HG03025 (cell line): ENCODE data around the gene KCNG1.
"Not testable (repeated sequence)": the region's sequence is repeated elsewhere in the genome, so short reads cannot be mapped to it uniquely, and the experiment has no call there.

Experiments
- ATAC-seq: cut with Tn5 transposase; IDR thresholded peaks from one replicate; pipeline ENCODE4 v1.9.1; 2021; ENCODE audit warnings: mild to moderate bottlenecking, moderate library complexity; ENCODE audit not compliant: unreplicated experiment, low FRiP score

The KCNG1 gene

GRCh38 chr20:50992733-50993457, 30.0 kb downstream of the KCNG1 start:
- no peak for ATAC-seq

DNA sequence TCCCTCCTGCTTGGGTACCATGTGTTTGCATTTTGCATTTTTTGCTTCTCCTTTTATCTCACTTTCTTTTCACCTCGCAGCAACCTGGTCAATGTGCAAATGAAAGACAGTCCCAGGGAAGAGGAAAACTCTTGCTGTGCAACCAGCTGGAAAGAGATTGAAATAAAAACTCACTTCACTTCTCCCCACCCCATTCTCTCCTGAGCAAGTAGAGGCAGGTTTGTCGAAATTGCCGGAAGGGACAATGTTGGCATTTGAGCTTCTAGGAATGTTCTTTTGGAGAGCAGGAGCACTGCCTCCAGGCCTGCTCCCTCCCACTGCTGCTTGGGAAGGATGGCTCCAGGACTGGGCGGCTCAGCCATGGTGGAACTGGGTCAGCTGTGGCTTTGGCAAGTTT, 30.6 kb downstream of the KCNG1 start:
- ATAC-seq, result no peak

DNA sequence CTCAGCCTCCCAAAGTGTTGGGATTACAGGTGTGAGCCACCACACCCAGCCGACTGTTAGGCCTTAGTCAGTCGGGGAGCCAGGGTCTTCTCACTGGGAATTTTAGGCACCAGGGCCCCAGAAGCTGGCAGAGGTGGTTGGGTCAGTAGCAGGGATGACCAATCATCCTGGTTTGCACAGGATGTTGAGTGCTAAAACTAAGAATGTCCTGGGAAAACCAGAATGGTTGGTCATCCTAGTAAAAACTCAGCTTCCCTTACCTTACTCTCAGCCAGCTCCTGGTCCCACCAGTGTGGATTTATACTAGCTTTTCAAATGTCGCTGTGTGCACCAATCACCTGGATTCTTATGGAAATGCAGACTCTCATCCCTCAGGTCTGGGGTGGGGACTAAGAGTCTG, 31.8 kb downstream of the KCNG1 start:
- ATAC-seq, result no peak

- ATAC-seq, result no peak
These were observed 35.3 kb downstream of the KCNG1 start for GRCh38 chr20:50987493-50988210.

- ATAC-seq, result no peak
These were observed 39.6 kb downstream of the KCNG1 start for GRCh38 chr20:50983321-50983720.

DNA sequence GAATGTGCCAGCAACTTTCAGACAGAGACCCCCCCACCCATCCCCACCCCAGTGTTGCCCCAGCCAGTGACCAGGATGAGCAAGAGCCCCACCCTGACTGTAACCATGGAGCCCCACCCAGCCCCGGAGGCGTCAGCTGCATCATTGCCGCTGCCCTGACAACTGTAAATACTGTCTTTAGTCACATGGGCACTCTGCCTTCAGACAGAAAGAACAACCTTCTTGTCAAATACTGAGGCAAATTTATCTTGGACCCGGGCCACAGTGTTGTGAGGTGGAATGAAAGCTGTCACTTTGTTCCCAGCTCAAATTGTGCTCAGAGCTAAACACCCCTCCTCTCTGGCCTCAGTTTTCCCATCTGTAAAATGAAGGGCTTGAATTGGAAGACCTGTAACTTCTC, 40.5 kb downstream of the KCNG1 start:
- no peak for ATAC-seq

DNA sequence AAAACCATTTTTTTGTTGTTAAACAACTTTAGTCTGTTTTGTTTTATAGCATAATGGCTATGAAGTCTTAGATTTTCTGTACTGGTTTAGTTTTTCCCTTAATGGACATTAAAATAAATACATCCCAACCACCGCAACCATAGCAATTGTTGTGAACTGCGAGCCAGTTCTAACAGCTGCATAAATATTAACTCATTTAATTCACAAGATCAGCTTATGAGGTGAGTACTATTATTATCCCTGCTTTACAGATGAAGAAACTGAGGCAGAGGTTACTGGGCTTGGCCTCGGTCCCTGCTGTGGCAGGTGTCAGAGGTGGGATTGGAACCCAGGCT, 41.2 kb downstream of the KCNG1 start:
- no peak for ATAC-seq

GRCh38 chr20:50980851-50981713, 41.8 kb downstream of the KCNG1 start:
- no peak for ATAC-seq

- no peak for ATAC-seq
These were observed 42.7 kb downstream of the KCNG1 start for GRCh38 chr20:50980071-50980681.

GRCh38 chr20:50978533-50978932, 44.4 kb downstream of the KCNG1 start:
- ATAC-seq, result not testable (repeated sequence)

DNA sequence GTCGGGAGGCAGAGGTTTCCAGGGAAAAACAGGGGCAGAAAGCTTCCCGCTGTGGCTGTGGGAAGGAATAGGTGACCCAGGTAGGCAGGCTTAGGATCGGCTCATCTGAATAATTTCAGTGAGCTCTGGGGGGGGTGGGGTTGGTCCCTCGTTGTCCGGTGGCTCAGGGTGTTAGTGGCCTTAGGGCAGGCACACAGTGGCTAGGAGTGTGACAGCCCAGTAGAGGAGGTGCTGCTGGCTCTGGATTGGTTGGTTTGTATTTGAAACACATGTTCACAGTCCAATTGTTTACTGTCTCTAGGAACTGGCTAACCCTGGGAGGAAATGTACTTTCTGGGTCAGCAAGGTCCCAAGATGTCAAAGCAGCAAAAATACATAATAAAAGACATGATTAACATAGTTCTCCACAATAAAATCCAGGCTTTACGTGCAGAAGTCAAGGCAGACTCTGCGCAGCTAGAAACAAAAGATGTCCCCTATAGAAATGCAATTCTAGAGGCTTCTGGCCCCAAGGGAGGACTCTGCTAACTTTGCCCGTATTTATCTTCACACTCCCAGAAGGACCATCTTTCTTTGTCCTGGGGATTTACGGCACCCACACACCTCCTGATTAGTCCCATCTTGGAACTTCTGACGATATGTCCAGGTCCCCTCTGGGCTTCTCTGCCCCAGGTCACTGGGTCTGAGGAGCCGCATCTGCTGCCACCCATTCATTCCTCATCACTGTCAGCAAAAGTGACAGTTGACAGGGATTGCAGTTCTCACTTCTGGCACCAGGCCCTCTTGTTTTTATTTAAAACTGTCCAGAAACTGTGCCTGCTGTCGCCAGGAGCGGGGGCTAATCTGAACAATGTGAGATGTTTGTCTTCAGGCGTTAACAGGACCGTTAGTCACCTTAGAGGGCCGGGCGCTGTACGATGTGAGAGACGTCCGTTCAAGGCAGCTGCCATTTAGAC, 45.6 kb downstream of the KCNG1 start:
- no peak for ATAC-seq

DNA sequence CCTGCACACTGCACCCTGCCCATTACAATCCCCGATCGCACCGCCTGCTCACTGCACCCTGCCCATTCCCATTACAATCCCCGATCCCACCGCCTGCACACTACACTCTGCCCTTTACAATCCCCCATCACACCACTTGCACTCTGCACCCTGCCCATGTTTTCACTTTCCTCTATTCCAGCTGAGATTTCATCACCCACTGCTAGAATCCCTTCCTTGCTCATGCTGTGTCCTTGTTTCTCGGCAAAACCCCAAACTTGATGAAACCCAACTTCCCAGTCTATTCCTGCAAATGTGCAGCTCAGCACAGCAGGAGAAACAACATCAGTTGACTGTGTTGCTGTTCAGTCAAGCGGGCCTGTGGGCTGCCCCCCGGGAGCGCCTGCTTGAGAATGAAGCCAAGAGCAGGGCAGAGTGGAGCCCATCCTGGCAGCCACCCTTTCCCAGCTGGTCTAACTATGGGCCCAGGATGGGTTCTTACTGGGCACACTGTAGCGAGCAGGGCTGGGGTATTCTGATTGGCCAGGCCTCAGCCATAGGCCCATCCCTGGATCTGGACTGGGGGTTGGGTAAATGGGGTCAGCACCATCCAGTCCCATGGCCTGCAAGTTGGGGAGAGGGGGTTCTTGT, 47.1 kb downstream of the KCNG1 start:
- no peak for ATAC-seq

DNA sequence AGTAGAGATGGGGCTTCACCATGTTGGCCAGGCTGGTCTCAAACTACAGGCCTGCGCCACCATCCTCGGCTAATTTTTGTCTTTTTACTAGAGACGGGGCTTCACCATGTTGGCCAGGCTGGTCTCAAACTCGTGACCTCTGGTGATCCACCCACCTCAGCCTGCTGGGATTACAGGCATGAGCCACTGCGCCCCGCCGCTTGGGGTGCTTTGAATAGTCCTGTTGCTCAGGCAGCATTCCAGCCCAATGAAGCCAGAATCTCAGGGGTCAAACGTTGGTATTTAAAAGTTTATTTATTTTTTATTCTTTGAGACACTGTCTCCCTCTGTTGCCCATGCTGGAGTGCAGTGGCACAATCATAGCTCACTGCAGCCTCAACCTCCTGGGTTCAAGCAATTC, 53.0 kb downstream of the KCNG1 start:
- no peak for ATAC-seq

GRCh38 chr20:50969435-50969834, 53.5 kb downstream of the KCNG1 start:
- ATAC-seq, result no peak

- no peak for ATAC-seq
These were observed 54.6 kb downstream of the KCNG1 start for GRCh38 chr20:50968289-50968688.

- no peak for ATAC-seq
These were observed 55.3 kb downstream of the KCNG1 start for GRCh38 chr20:50967586-50967985.

- no peak for ATAC-seq
These were observed 63.3 kb downstream of the KCNG1 start for GRCh38 chr20:50959543-50960126.

DNA sequence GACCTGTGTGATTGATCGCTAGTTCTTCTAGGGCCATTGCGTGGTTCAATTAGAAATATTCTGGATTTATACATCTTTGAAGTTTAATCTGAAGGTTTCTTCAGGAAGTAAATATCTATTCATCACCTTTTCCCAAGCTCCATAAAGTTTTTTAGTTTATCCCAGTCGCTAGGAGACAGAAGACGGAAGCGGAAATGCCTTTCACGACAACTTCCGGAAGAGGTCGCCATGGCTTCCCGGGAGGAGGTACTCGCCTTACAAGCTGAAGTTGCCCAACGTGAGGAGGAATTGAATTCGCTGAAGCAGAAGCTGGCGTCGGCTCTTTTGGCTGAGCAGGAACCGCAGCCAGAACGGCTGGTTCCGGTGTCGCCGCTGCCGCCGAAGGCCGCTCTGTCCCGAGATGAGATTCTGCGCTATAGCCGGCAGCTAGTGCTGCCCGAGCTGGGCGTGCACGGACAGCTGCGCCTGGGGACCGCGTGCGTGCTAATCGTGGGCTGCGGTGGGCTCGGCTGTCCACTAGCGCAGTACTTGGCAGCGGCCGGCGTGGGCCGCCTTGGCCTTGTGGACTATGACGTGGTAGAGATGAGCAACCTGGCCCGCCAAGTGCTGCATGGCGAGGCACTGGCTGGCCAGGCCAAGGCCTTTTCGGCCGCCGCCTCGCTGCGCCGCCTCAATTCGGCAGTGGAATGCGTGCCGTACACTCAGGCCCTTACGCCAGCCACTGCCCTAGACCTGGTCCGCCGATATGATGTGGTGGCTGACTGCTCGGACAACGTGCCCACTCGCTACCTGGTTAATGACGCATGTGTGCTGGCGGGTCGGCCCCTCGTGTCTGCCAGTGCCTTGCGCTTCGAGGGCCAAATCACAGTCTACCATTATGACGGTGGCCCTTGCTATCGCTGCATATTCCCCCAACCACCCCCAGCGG, 64.0 kb downstream of the KCNG1 start, which contains the start of gene MOCS3:
MOCS3 (plus strand) TSS at position 204 of the 928 bp plus-strand sequence; CDS start at position 229, 25 bp downstream.
- ATAC-seq, result peak; percentile 71
